RKO (cell line): ENCODE measurements around the gene NDEL1.

ENCODE experiments used
- DNase-seq: peaks from one replicate; pipeline ENCODE4 v3.0.0-alpha.2; 2016; ENCODE audit warnings: low spot score

The NDEL1 gene

GRCh38 chr17:8503368-8503767 is 67.7 kb downstream of the NDEL1 start:
- DNase-seq: no peak

- no peak for DNase-seq
Measured at GRCh38 chr17:8503807-8504206, 68.1 kb downstream of the NDEL1 start.

GRCh38 chr17:8504460-8505207 is 69.0 kb downstream of the NDEL1 start:
- no peak for DNase-seq

- DNase-seq: no peak
Measured at GRCh38 chr17:8506145-8506544, 70.5 kb downstream of the NDEL1 start.

GRCh38 chr17:8514801-8515200 is 79.1 kb downstream of the NDEL1 start:
- no peak for DNase-seq
